NB4 (cell line): Measurements from ENCODE around the gene ZNF592.
"Not testable (repeated sequence)": the region's sequence is repeated elsewhere in the genome, so short reads cannot be mapped to it uniquely, and the experiment has no call there.

Experiments
- DNase-seq: peaks from one replicate; pipeline ENCODE4 v3.0.0; 2010; ENCODE audit warnings: low read depth
- H3K4me3 ChIP-seq: one replicate; pipeline ENCODE4 v1.5.1; 2011; ENCODE audit warnings: mild to moderate bottlenecking, low read depth, low read length, moderate library complexity
- MYC ChIP-seq: IDR thresholded peaks from 2 replicates; pipeline ENCODE4 v1.6.1; 2011; ENCODE audit warnings: low read depth, low read length
- POLR2A ChIP-seq: IDR thresholded peaks from 2 replicates; pipeline ENCODE4 v1.6.1; 2011; ENCODE audit warnings: mild to moderate bottlenecking; ENCODE audit not compliant: insufficient read length; ENCODE audit errors: extremely low read depth
- TF ChIP-seq, protein P1 (sequence below): IDR thresholded peaks from 2 replicates; pipeline ENCODE4 v1.6.1; 2011; ENCODE audit warnings: low read depth, low read length
- TF ChIP-seq, protein P2 (sequence below): IDR thresholded peaks from one replicate; pipeline ENCODE4 v1.5.1; 2012; ENCODE audit warnings: low read depth, low read length

The ZNF592 gene

GRCh38 chr15:84727429-84727828, 21.0 kb upstream of the ZNF592 start:
- DNase-seq = no peak
- no peak overlapping the region for H3K4me3 ChIP-seq
- TF ChIP-seq, protein P1, sequence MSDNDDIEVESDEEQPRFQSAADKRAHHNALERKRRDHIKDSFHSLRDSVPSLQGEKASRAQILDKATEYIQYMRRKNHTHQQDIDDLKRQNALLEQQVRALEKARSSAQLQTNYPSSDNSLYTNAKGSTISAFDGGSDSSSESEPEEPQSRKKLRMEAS = no peak
- TF ChIP-seq, protein P2, sequence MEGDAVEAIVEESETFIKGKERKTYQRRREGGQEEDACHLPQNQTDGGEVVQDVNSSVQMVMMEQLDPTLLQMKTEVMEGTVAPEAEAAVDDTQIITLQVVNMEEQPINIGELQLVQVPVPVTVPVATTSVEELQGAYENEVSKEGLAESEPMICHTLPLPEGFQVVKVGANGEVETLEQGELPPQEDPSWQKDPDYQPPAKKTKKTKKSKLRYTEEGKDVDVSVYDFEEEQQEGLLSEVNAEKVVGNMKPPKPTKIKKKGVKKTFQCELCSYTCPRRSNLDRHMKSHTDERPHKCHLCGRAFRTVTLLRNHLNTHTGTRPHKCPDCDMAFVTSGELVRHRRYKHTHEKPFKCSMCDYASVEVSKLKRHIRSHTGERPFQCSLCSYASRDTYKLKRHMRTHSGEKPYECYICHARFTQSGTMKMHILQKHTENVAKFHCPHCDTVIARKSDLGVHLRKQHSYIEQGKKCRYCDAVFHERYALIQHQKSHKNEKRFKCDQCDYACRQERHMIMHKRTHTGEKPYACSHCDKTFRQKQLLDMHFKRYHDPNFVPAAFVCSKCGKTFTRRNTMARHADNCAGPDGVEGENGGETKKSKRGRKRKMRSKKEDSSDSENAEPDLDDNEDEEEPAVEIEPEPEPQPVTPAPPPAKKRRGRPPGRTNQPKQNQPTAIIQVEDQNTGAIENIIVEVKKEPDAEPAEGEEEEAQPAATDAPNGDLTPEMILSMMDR = no peak
- no peak for TF ChIP-seq POLR2A

DNA sequence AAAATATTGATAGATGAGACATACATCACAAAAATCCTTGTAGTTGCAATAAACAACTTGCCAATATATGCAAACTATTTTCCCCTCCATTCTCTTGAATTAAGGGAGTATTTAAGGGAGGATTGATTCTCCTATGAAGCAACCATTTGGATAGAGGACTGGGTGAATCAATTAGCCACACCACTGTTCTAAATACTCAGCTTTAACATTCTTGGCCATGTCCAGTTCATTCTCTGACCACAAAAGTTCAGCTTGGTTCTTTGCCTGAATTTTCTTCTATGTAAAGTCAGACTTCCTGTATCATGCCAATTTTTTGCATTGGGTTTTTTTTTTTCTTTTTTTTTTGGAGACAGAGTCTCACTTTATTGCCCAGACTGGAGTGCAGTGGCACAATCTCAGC, 16.6 kb upstream of the ZNF592 start:
- DNase-seq = no peak
- TF ChIP-seq, protein P1 = no peak
- TF ChIP-seq, protein P2 = no peak
- TF ChIP-seq POLR2A (no peak), MYC (no peak)
- H3K4me3 ChIP-seq = no peak overlapping the region

DNA sequence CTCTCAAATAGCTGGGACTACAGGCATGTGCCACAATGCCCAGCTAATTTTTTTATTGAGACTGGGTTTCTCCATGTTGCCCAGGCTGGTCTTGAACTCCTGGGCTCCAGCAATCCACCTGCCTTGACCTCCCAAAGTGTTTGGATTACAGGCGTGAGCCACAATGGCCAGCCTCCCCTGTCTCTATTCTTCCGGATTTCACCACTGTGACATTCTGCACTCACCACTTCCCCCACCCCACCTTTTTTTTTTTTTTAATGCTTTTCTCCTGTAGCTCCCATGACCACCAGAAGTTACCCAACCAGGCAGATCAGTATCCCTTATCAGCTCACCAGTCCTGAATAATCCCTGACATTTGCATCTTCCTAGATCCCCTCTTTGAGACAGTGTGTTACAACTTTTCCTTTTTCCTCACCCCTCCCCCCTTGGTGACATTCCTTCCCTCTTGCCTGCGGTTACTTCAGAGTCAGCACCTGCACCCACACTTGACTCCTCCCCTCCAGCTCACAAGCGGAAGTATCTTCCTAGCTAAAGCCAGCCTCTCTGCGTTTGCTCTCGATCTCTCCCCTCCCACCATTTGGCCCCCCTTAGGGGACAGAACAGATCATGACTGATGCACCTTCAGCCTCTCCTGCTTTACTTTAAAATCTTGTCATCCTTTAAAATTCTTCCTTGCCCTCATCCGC, 13.5 kb upstream of the ZNF592 start:
- TF ChIP-seq, protein P1 = no peak
- TF ChIP-seq, protein P2 = no peak
- TF ChIP-seq MYC (no peak), POLR2A (peak; percentile 37)
- H3K4me3 ChIP-seq = peak overlapping the region; percentile 52
- DNase-seq = peak; percentile 96

DNA sequence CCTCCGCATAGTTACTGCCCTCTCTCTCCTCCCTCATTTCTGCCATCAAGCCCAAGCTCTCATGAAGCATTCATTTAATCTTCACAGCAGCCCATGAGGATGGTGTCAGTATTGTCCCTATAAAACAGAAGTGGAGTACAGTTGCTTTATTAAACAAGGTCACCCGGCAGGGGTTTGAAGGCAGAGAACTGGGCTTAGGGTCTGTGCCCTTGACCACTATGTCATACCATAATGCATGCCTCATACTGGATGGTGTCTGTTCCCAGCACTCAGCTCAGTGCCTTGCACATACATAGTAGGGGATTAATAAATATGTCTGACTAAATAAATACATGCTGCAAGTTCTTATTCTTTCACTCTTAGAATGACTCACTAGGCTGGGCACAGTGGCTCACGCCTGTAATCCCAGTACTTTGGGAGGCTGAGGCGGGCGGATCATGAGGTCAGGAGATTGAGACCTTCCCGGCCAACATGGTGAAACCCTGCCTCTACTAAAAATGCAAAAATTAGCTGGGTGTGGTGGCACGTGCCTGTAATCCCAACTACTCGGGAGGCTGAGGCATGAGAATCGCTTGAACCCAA, 12.8 kb upstream of the ZNF592 start:
- not testable (repeated sequence) for DNase-seq
- peak overlapping the region; percentile 52 for H3K4me3 ChIP-seq

- DNase-seq = no peak
- TF ChIP-seq, protein P1 = no peak
- no peak for TF ChIP-seq MYC
- TF ChIP-seq, protein P2 = no peak
- no peak for TF ChIP-seq POLR2A
Observed at GRCh38 chr15:84736375-84736774, 12.0 kb upstream of the ZNF592 start.

GRCh38 chr15:84737005-84737404, 11.4 kb upstream of the ZNF592 start:
- TF ChIP-seq, protein P2 = no peak
- TF ChIP-seq MYC (no peak), POLR2A (no peak)
- TF ChIP-seq, protein P1 = no peak
- no peak for DNase-seq
- H3K4me3 ChIP-seq = no peak overlapping the region

More at GRCh38 chr15:84736375-84736774, 12.0 kb upstream of the ZNF592 start:
- no peak overlapping the region for H3K4me3 ChIP-seq
